ENCODE data around the gene RAPGEF6. TPM values are rescaled to one million over a fixed set of nuclear protein-coding genes. Genes with fewer than 3 reads are reported as not detected.

The RAPGEF6 gene
- total RNA-seq, 2 experiments from 2014 or later = 27.0 to 34.1 TPM

DNA sequence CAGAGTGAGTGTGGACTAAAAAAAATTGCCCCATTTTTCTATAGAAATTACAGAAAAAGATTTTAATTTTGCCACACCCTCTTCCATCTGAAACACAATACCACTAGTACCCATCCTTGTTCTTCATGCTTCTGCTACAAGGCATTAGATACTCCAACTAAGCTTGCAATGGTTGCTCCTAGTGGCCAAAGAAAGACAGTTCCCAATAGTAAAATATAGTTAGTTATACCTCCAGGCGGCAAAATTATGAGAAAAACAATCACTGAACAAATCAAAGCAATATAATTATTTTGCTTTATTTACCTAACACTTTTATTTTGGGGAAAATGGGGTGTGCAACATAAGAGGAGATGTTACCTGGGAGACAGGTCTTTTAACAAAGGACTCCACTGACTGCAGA is 101.2 kb downstream of the RAPGEF6 start:
- Mint-ChIP-seq H3K9me3 (no peaks in the 10 kb centered on the region), H3K36me3 (ENCODE audit: low read depth) (peaks cover 18% of the 10 kb centered on the region), H3K27me3 (no peaks in the 10 kb centered on the region), H3K4me1 (ENCODE audit: low read depth) (peaks cover 76% of the 10 kb centered on the region), H3K27ac (peak overlapping the region; percentile 56), H3K4me3 (no peak overlapping the region)
- no peak for DNase-seq
- intact Hi-C loops (cut with micrococcal nuclease) = loop anchor here (5.0 kb wide), 1 partner anchor 47 kb away; no protein-coding TSS in a partner anchor
- ATAC-seq = no peak
- ChIA-PET CTCF (interaction anchor here (1.0 to 2.6 kb wide), 5 partner anchors 8 to 474 kb away, joined by 3 to 9 read pairs (median 6); no protein-coding TSS in a partner anchor), POLR2A (interaction anchor here (1.1 to 1.4 kb wide), 2 partner anchors 12 to 14 kb away, joined by 3 to 6 read pairs; no protein-coding TSS in a partner anchor)
- TF ChIP-seq, protein P1, sequence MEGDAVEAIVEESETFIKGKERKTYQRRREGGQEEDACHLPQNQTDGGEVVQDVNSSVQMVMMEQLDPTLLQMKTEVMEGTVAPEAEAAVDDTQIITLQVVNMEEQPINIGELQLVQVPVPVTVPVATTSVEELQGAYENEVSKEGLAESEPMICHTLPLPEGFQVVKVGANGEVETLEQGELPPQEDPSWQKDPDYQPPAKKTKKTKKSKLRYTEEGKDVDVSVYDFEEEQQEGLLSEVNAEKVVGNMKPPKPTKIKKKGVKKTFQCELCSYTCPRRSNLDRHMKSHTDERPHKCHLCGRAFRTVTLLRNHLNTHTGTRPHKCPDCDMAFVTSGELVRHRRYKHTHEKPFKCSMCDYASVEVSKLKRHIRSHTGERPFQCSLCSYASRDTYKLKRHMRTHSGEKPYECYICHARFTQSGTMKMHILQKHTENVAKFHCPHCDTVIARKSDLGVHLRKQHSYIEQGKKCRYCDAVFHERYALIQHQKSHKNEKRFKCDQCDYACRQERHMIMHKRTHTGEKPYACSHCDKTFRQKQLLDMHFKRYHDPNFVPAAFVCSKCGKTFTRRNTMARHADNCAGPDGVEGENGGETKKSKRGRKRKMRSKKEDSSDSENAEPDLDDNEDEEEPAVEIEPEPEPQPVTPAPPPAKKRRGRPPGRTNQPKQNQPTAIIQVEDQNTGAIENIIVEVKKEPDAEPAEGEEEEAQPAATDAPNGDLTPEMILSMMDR (IDR thresholded peaks at IDR 0.05) = peak; percentile 46

DNA sequence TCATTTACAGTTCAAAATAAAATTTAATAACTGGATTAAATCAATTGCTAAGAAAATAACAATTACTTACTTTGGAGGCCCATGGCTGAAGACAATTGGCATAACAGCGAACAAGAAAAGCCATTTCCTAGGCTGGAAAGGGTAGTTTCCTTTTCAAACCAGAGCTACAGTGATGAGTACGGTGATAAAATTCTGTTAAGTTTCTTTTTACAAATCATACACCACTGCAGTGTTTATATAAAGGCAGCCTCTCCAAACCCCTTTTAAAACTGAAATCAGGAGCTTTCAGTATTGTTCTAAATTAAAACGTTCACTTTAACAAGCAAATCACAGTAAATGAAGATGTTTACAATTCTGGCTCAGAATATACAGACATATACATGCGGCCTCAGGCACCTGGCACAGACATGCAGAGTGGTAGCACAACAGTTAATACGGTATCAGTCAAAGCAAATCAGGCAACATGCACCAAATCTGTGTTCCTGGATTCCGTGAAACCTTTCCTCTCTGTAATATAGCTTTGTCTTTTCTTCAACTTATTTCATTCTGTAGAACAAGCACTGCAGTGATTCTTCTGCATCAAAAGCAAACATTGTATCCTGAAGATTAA is 102.9 kb downstream of the RAPGEF6 start:
- CTCF ChIA-PET = interaction anchor here (0.9 to 2.6 kb wide), 14 partner anchors 8 to 487 kb away, joined by 3 to 9 read pairs (median 4); no protein-coding TSS in a partner anchor
- peaks cover 72% of the 10 kb centered on the region for H3K4me1 Mint-ChIP-seq (ENCODE audit: low read depth)
- H3K9me3 Mint-ChIP-seq = no peaks in the 10 kb centered on the region
- H3K27ac Mint-ChIP-seq = peak overlapping the region; percentile 94
- no peaks in the 10 kb centered on the region for H3K27me3 Mint-ChIP-seq
- POLR2A ChIA-PET = interaction anchor here (0.6 to 1.2 kb wide), 6 partner anchors 10 to 762 kb away, joined by 3 to 4 read pairs (median 3); partner anchors contain the start of gene SLC22A4
- peak; percentile 30 for DNase-seq
- intact Hi-C loops (cut with micrococcal nuclease) = loop anchor here (5.0 kb wide), 1 partner anchor 45 kb away; no protein-coding TSS in a partner anchor
- TF ChIP-seq, protein P1 (IDR thresholded peaks at IDR 0.05) = no peak
- H3K36me3 Mint-ChIP-seq (ENCODE audit: low read depth) = peaks cover 19% of the 10 kb centered on the region
- H3K4me3 Mint-ChIP-seq = peak overlapping the region; percentile 77
- peak; percentile 57 for ATAC-seq

DNA sequence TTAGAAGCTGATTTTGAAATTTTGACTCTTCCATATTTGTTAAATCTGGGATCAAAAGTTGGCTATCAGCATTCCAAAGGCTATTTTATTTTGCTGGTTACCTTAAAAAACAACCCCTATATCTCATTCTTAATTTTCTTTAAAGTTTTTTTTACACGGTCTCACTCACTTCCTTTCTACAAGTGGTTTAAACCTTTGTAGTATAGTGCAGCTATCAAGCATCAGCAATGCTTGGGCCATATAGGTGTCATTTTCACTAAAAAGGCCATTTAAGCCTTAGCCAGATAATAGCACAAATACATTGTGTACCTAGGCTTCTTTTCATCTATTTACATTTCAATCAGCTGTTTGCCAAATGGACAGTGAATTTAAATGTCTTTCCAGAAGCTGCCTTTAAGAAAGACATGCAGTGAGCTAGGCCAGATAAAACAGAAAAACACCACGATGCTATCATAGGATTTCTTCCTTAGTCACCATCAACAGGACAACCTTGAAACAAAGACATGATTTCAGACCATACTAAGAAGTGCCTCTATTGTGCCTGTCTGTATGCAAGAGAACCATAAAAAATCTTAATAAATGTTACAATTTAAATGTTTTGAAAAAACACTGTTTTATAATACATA is 104.2 kb downstream of the RAPGEF6 start:
- POLR2A ChIA-PET = interaction anchor here (0.6 kb wide), 1 partner anchor 220 kb away, joined by 3 read pairs; no protein-coding TSS in a partner anchor
- no peaks in the 10 kb centered on the region for H3K27me3 Mint-ChIP-seq
- no peak for DNase-seq
- peaks cover 74% of the 10 kb centered on the region for H3K4me1 Mint-ChIP-seq (ENCODE audit: low read depth)
- TF ChIP-seq, protein P1 (IDR thresholded peaks at IDR 0.05) = no peak
- H3K36me3 Mint-ChIP-seq (ENCODE audit: low read depth) = peaks cover 21% of the 10 kb centered on the region
- intact Hi-C loops (cut with micrococcal nuclease) = loop anchor here (5.0 kb wide), 1 partner anchor 44 kb away; no protein-coding TSS in a partner anchor
- CTCF ChIA-PET = interaction anchor here (1.2 to 2.6 kb wide), 4 partner anchors 10 to 108 kb away, joined by 3 to 12 read pairs (median 4); no protein-coding TSS in a partner anchor
- ATAC-seq = peak; percentile 35
- H3K27ac Mint-ChIP-seq = peak overlapping the region; percentile 80
- H3K4me3 Mint-ChIP-seq = peak overlapping the region; percentile 41
- no peaks in the 10 kb centered on the region for H3K9me3 Mint-ChIP-seq

DNA sequence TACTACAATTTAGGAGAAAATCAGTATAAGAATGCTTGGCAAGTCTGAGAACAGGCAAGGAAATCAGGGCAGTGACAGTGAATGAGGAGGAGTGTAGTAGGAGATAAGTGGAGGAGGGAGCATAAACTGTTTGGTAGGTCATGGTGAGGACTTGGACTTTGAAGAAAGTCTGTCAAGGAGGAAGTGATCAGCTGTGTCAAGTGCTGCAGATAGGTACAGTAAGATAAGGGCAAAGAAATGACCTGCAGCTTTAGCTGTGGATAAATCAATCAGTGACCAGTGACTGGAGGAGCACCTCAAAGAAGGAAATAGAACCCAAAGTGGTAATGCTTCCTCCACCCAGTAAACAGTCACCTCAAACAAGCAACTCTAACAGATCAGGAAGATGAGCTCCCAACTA is 106.3 kb downstream of the RAPGEF6 start:
- H3K9me3 Mint-ChIP-seq = no peaks in the 10 kb centered on the region
- H3K4me3 Mint-ChIP-seq = no peak overlapping the region
- intact Hi-C loops (cut with micrococcal nuclease) = no loop called here
- ChIA-PET POLR2A (interaction anchor here (0.7 to 1.0 kb wide), 3 partner anchors 10 to 223 kb away, joined by 3 to 4 read pairs (median 4); no protein-coding TSS in a partner anchor), CTCF (interaction anchor here (1.1 to 2.6 kb wide), 3 partner anchors 7 to 61 kb away, joined by 3 to 12 read pairs (median 3); no protein-coding TSS in a partner anchor)
- no peaks in the 10 kb centered on the region for H3K27me3 Mint-ChIP-seq
- DNase-seq (no peak), ATAC-seq (no peak)
- H3K4me1 Mint-ChIP-seq (ENCODE audit: low read depth) = peaks cover 67% of the 10 kb centered on the region
- peak overlapping the region; percentile 47 for H3K27ac Mint-ChIP-seq
- peaks cover 18% of the 10 kb centered on the region for H3K36me3 Mint-ChIP-seq (ENCODE audit: low read depth)
- TF ChIP-seq, protein P1 (IDR thresholded peaks at IDR 0.05) = no peak

All from activated CD8-positive, alpha-beta T cell treated with anti-CD3 and anti-CD28 coated beads for 36 hours (primary cell).